Panc1 (cell line): ENCODE measurements around the gene ZNF407. TPM values are rescaled to one million over a fixed set of nuclear protein-coding genes. Genes with fewer than 3 reads are reported as not detected.

ENCODE experiments used
- ATAC-seq: fragments of 200-7000 bp; cut with Tn5 transposase; 2 replicates; pipeline ENCODE4 v1.9.1; 2020; ENCODE audit warnings: mild to moderate bottlenecking, moderate library complexity
- BruUV-seq: library from RNA; stranded (reverse); fragments of 400-500 nt; replicated peaks from 2 replicates; lab custom pipeline; 2021; lab: Mats Ljungman, UMichigan
- CTCF ChIA-PET: fragments of 300-600 bp; sonication (Branson Sonifier 250); formaldehyde crosslinking; loops from one replicate; lab custom pipeline; 2022; ENCODE audit warnings: antibody characterized with exemption; lab: Charles Lee
- POLR2A ChIA-PET: fragments of 300-600 bp; sonication (Branson Sonifier 250); formaldehyde crosslinking; loops from one replicate; lab custom pipeline; 2022; ENCODE audit warnings: antibody characterized with exemption; lab: Charles Lee
- DNase-seq: peaks from one replicate; pipeline ENCODE4 v3.0.0-alpha.2; 2010; ENCODE audit warnings: low read depth, low spot score
- H3K27ac ChIP-seq: 2 replicates; pipeline ENCODE4 v1.5.1; 2011; ENCODE audit warnings: mild to moderate bottlenecking, low read length, inconsistent platforms
- H3K27me3 ChIP-seq: fragments of 200-500 bp; sonication (Bioruptor generic); 2 replicates; pipeline ENCODE4 v1.6.0; 2014; ENCODE audit warnings: low read length, inconsistent platforms; ENCODE audit not compliant: control insufficient read depth, insufficient read depth
- H3K36me3 ChIP-seq: fragments of 200-500 bp; sonication (Bioruptor generic); 2 replicates; pipeline ENCODE4 v1.5.1; 2014; ENCODE audit warnings: inconsistent platforms, mild to moderate bottlenecking, low read length, moderate library complexity; ENCODE audit not compliant: control insufficient read depth, insufficient read depth
- H3K4me1 ChIP-seq: 2 replicates; pipeline ENCODE4 v1.5.1; 2011; ENCODE audit warnings: inconsistent platforms, mild to moderate bottlenecking, low read length, moderate library complexity; ENCODE audit not compliant: control insufficient read depth, insufficient read depth
- H3K4me3 ChIP-seq, 2 experiments: 2 replicates each; pipeline ENCODE4 v1.5.1; 2011 to 2012; ENCODE audit warnings: low read depth in 2 of 2, low read length in 2 of 2, mild to moderate bottlenecking in 2 of 2, inconsistent platforms in 1 of 2, moderate library complexity in 1 of 2
- H3K9me3 ChIP-seq: fragments of 200-500 bp; sonication (Bioruptor generic); 2 replicates; pipeline ENCODE4 v1.5.1; 2014; ENCODE audit warnings: low read depth, mild to moderate bottlenecking, inconsistent platforms, low read length, moderate library complexity; ENCODE audit not compliant: control insufficient read depth, insufficient read depth
- CTCF ChIP-seq: fragments of 450-650 bp; IDR thresholded peaks from 2 replicates; pipeline ENCODE4 v1.5.1; 2017; ENCODE audit warnings: mild to moderate bottlenecking
- POLR2AphosphoS5 ChIP-seq: IDR thresholded peaks from 2 replicates; pipeline ENCODE4 v1.6.1; 2012; ENCODE audit warnings: mild to moderate bottlenecking, low read depth, low read length, moderate library complexity
- REST ChIP-seq, 2 experiments: IDR thresholded peaks; 2 replicates each; pipeline ENCODE4 v1.6.1; 2011 to 2012; ENCODE audit warnings: low read depth in 2 of 2, control low read depth in 1 of 2, low read length in 1 of 2, mild to moderate bottlenecking in 1 of 2, moderate library complexity in 1 of 2; ENCODE audit not compliant: insufficient read depth in 1 of 2
- SIN3A ChIP-seq: IDR thresholded peaks from 2 replicates; pipeline ENCODE4 v1.6.1; 2012; ENCODE audit warnings: low read depth, mild to moderate bottlenecking, low read length, moderate library complexity, borderline replicate concordance; ENCODE audit not compliant: insufficient read depth
- TCF7L2 ChIP-seq: IDR thresholded peaks from 2 replicates; pipeline ENCODE4 v1.6.1; 2011; ENCODE audit warnings: mild to moderate bottlenecking, low read depth, low read length, inconsistent platforms
- in situ Hi-C: cut with HindIII; loops from 2 replicates; pipeline ENCODE4 v1.10.0; 2016; ENCODE audit warnings: low sequenced_read_pairs, low pct_unique_long_range_greater_than_20kb
- intact Hi-C: fragments of 100-400 bp; cut with micrococcal nuclease; formaldehyde crosslinking; loops from one replicate; pipeline ENCODE4 v1.10.0; 2022; ENCODE audit not compliant: unreplicated experiment
- total RNA-seq: library from RNA; stranded (reverse); gene quantifications from one replicate; pipeline ENCODE4 v1.2.1, GENCODE V29; 2021; ENCODE audit not compliant: unreplicated experiment

Gene ZNF407
- total RNA-seq, 1 experiment from 2014 or later, result 16.8 TPM

- DNase-seq (no peak), ATAC-seq (no peak)
- TF ChIP-seq SIN3A (no peak), POLR2AphosphoS5 (no peak)
- POLR2A ChIA-PET, result interaction anchor here (0.6 kb wide), 2 partner anchors 192 to 591 kb away, joined by 3 read pairs; no protein-coding TSS in a partner anchor
- intact Hi-C loops (no loop called here), in situ Hi-C loops (no loop called here)
- Histone ChIP-seq H3K4me1 (no peaks in the 10 kb centered on the region), H3K36me3 (no peaks in the 10 kb centered on the region), H3K4me3 (no peak overlapping the region), H3K27ac (no peak overlapping the region), H3K9me3 (no peaks in the 10 kb centered on the region), H3K27me3 (no peaks in the 10 kb centered on the region)
- CTCF ChIA-PET, result interaction anchor here (0.6 kb wide), 1 partner anchor 11 kb away, joined by 6 read pairs; no protein-coding TSS in a partner anchor
- no TSS peak for BruUV-seq
Observed at GRCh38 chr18:75052475-75052874, 454.8 kb downstream of the ZNF407 start.

- no peaks in the 10 kb centered on the region for H3K36me3 ChIP-seq
- no peak for DNase-seq
- TF ChIP-seq TCF7L2 (no peak), SIN3A (no peak), CTCF (no peak), REST (IDR thresholded peaks at IDR 0.05; ENCODE audit: insufficient read depth in 1 of 2, low read depth in 2 of 2, low read length in 1 of 2) (no peak), POLR2AphosphoS5 (no peak)
- no peaks in the 10 kb centered on the region for H3K27me3 ChIP-seq
- no peak overlapping the region for H3K4me3 ChIP-seq
- no peak; the same call in 1 of the 2 replicates for ATAC-seq
- H3K9me3 ChIP-seq, result no peaks in the 10 kb centered on the region
- intact Hi-C loops (no loop called here), in situ Hi-C loops (no loop called here)
- no peak overlapping the region for H3K27ac ChIP-seq
- no peaks in the 10 kb centered on the region for H3K4me1 ChIP-seq
- ChIA-PET POLR2A (no interaction called here), CTCF (no interaction called here)
- BruUV-seq, result no TSS peak
Observed at GRCh38 chr18:75053028-75053629, 455.5 kb downstream of the ZNF407 start.

GRCh38 chr18:75054046-75054445 is 456.4 kb downstream of the ZNF407 start:
- intact Hi-C loops (no loop called here), in situ Hi-C loops (no loop called here)
- ATAC-seq (no peak), DNase-seq (no peak)
- H3K4me1 ChIP-seq, result no peaks in the 10 kb centered on the region
- TF ChIP-seq SIN3A (no peak), TCF7L2 (no peak), REST (IDR thresholded peaks at IDR 0.05; ENCODE audit: insufficient read depth in 1 of 2, low read depth in 2 of 2, low read length in 1 of 2) (no peak), CTCF (no peak), POLR2AphosphoS5 (no peak)
- H3K27ac ChIP-seq, result no peak overlapping the region
- no TSS peak for BruUV-seq
- POLR2A ChIA-PET, result no interaction called here
- no peaks in the 10 kb centered on the region for H3K27me3 ChIP-seq
- H3K36me3 ChIP-seq, result no peaks in the 10 kb centered on the region
- no peak overlapping the region for H3K4me3 ChIP-seq
- H3K9me3 ChIP-seq, result no peaks in the 10 kb centered on the region
- CTCF ChIA-PET, result no interaction called here
